Glutamatergic neuron (in vitro differentiated cells): Measurements from ENCODE around the gene EPB41L1. TPM values are rescaled to one million over a fixed set of nuclear protein-coding genes. Genes with fewer than 3 reads are reported as not detected.
"Not testable (repeated sequence)": the region's sequence is repeated elsewhere in the genome, so short reads cannot be mapped to it uniquely, and the experiment has no call there.

ENCODE experiments used
- DNase-seq: peaks from one replicate; pipeline ENCODE4 v3.0.0; 2022
- H3K27ac Mint-ChIP-seq: one replicate; pipeline ENCODE4 v1.8.0; 2020; ENCODE audit warnings: mild to moderate bottlenecking, mixed read lengths, inconsistent platforms; ENCODE audit not compliant: unreplicated experiment
- H3K27me3 Mint-ChIP-seq: one replicate; pipeline ENCODE4 v1.8.0; 2020; ENCODE audit warnings: mild to moderate bottlenecking, moderate library complexity, mixed read lengths, inconsistent platforms; ENCODE audit not compliant: unreplicated experiment
- H3K36me3 Mint-ChIP-seq: one replicate; pipeline ENCODE4 v1.8.0; 2020; ENCODE audit warnings: mild to moderate bottlenecking, mixed read lengths, inconsistent platforms; ENCODE audit not compliant: unreplicated experiment
- H3K4me1 Mint-ChIP-seq: one replicate; pipeline ENCODE4 v1.8.0; 2020; ENCODE audit warnings: mild to moderate bottlenecking, low read depth, mixed read lengths, inconsistent platforms; ENCODE audit not compliant: unreplicated experiment
- H3K4me3 Mint-ChIP-seq: one replicate; pipeline ENCODE4 v1.8.0; 2020; ENCODE audit warnings: mild to moderate bottlenecking, mixed read lengths, inconsistent platforms; ENCODE audit not compliant: unreplicated experiment
- H3K9me3 Mint-ChIP-seq: one replicate; pipeline ENCODE4 v1.8.0; 2020; ENCODE audit warnings: mild to moderate bottlenecking, moderate library complexity, mixed read lengths, inconsistent platforms; ENCODE audit not compliant: unreplicated experiment
- CTCF ChIP-seq: fragments of 200-600 bp; sonication (generic); IDR thresholded peaks from one replicate; pipeline ENCODE4 v1.5.0; 2021; ENCODE audit not compliant: partially characterized antibody, unreplicated experiment
- total RNA-seq: library from RNA; stranded (reverse); fragmentation: NEBNext Ultra II Directional; extraction: Animal tissue kit (Norgen Biotek cat#: 25700); gene quantifications from one replicate; pipeline ENCODE4 v1.2.1, GENCODE V29; 2021; ENCODE audit not compliant: unreplicated experiment

The EPB41L1 gene
- total RNA-seq, 1 donor from 2014 or later: 54.1 TPM

DNA sequence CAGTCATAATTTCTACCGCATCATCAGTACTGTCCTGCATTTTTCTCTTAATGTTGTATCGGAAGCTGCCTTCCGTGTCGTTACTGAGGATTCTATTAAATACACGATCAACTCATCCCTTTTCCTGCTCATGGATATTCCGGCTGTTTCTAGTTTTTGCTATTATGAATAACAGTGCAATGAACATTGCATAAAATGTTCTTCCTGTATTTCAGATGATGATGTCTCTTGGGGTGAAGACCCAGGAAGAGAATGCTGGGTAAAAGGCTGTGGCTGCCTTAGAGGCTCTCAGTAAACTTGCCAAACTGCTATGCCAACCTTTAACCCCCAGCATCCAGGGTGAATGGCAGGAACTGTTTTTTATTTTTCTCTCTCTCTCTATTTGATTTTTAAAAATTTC, 24.1 kb upstream of the EPB41L1 start:
- no peaks in the 10 kb centered on the region for H3K36me3 Mint-ChIP-seq
- no peak for TF ChIP-seq CTCF
- no peak for DNase-seq
- H3K27me3 Mint-ChIP-seq: peaks cover 5% of the 10 kb centered on the region
- no peak overlapping the region for H3K4me3 Mint-ChIP-seq
- peaks cover 9% of the 10 kb centered on the region for H3K4me1 Mint-ChIP-seq
- no peak overlapping the region for H3K27ac Mint-ChIP-seq
- peaks cover 2% of the 10 kb centered on the region for H3K9me3 Mint-ChIP-seq

DNA sequence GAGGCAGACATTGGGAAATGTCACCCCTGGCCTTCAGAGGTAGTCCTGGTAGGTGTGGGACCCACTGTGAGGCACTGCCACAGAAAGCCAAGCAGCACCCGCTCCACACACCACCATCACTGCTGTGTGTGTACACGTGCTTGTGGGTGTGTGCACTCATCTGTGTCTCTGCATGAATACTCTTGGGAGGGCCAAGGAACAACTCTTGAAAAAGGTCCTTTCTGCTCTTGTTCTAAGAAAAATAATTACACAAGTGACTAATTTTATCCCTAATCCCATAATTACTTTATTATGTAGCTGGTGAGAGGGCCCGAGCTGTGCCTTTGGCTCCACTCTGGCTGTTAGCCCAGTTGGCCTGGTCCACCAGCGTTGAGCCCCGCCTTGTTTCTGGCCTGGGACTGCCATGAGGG, 21.7 kb upstream of the EPB41L1 start:
- no peak overlapping the region for H3K4me3 Mint-ChIP-seq
- no peaks in the 10 kb centered on the region for H3K27me3 Mint-ChIP-seq

DNA sequence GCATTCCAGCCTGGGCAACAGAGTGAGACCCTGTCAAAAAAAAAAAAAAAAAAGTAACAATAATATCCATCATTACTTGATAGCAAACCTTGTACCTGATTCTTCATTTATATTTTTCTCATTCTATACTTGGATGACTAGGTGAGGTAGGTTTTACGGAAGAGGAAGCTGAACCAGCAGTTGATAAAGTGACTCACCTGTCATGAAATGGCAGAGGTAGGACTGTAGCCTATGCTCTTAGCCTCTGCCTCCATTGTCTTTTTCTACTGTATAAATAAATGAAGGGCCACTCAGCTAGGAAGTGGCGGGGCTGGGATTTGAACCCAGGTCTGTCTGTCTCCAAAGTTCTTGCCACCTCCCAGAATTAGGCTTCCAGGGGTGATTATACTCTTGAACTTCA, 20.7 kb upstream of the EPB41L1 start:
- no peak for TF ChIP-seq CTCF
- DNase-seq: no peak
- no peaks in the 10 kb centered on the region for H3K27me3 Mint-ChIP-seq
- peaks cover 2% of the 10 kb centered on the region for H3K9me3 Mint-ChIP-seq
- H3K36me3 Mint-ChIP-seq: no peaks in the 10 kb centered on the region
- no peak overlapping the region for H3K27ac Mint-ChIP-seq
- H3K4me1 Mint-ChIP-seq: no peaks in the 10 kb centered on the region
- H3K4me3 Mint-ChIP-seq: no peak overlapping the region

More for the DNA sequence above, 21.7 kb upstream of the EPB41L1 start:
- H3K4me1 Mint-ChIP-seq: peaks cover 6% of the 10 kb centered on the region
- TF ChIP-seq CTCF: no peak
- H3K9me3 Mint-ChIP-seq: peaks cover 2% of the 10 kb centered on the region
- no peaks in the 10 kb centered on the region for H3K36me3 Mint-ChIP-seq
- no peak overlapping the region for H3K27ac Mint-ChIP-seq
- DNase-seq: no peak

DNA sequence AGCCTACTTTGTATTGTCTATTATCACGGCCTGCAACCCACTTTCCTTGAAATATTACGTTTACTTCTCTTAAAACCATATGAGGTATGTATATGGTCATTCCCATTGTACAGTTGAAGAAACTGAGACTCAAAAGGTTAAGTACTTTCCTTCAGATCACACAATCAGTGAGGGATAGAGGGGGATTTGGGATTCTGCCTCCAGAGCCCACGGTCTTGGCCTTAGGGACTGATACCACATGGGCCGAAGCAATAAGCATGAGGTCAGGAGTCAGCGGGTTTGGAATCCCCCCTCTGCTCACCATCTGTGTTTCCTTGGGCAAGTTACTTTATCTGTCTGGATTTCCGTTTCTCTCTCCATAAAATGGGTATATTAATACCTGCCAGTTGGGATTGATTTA, 19.4 kb upstream of the EPB41L1 start:
- Mint-ChIP-seq H3K4me3 (no peak overlapping the region), H3K4me1 (no peaks in the 10 kb centered on the region), H3K36me3 (no peaks in the 10 kb centered on the region), H3K27ac (no peak overlapping the region), H3K9me3 (peaks cover 2% of the 10 kb centered on the region), H3K27me3 (no peaks in the 10 kb centered on the region)
- no peak for TF ChIP-seq CTCF
- no peak for DNase-seq

GRCh38 chr20:36135821-36136220, 18.7 kb upstream of the EPB41L1 start:
- peaks cover 3% of the 10 kb centered on the region for H3K4me1 Mint-ChIP-seq
- no peak overlapping the region for H3K27ac Mint-ChIP-seq
- no peak for DNase-seq
- H3K36me3 Mint-ChIP-seq: no peaks in the 10 kb centered on the region
- no peak overlapping the region for H3K4me3 Mint-ChIP-seq
- TF ChIP-seq CTCF: no peak
- H3K9me3 Mint-ChIP-seq: peaks cover 2% of the 10 kb centered on the region
- H3K27me3 Mint-ChIP-seq: no peaks in the 10 kb centered on the region

DNA sequence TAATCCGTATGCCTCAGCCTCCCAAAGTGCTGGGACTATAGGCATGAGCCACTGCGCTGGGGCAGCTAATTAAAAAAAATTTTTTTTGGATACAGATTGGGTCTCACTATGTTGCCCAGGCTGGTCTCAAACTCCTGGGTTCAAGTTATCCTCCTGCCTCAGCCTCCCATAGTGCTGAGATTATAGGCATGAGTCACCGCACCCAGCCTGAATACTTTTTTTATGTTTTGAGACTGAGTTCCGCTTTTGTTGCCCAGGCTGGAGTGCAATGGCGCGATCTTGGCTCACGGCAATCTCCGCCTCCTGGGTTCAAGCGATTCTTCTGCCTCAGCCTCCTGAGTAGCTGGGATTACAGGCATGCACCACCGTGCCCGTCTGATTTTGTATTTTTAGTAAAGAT, 17.2 kb upstream of the EPB41L1 start:
- not testable (repeated sequence) for H3K4me3 Mint-ChIP-seq, H3K27me3 Mint-ChIP-seq, H3K4me1 Mint-ChIP-seq

More for the DNA sequence above, 17.2 kb upstream of the EPB41L1 start:
- not testable (repeated sequence) for DNase-seq, H3K27ac Mint-ChIP-seq, H3K9me3 Mint-ChIP-seq, H3K36me3 Mint-ChIP-seq
